Chondrocyte (in vitro differentiated cells): Measurements from ENCODE around the gene HIPK4. TPM values are rescaled to one million over a fixed set of nuclear protein-coding genes. Genes with fewer than 3 reads are reported as not detected.
A peak's percentile ranks its signal among the peaks of the same experiment; 100 is the strongest.

ENCODE experiments used
- DNase-seq: peaks from one replicate; pipeline ENCODE4 v3.0.0; 2021; ENCODE audit warnings: mixed read lengths, low spot score
- H3K27ac Mint-ChIP-seq: one replicate; pipeline ENCODE4 v1.8.0; 2021; ENCODE audit warnings: mild to moderate bottlenecking, moderate library complexity, mixed read lengths; ENCODE audit not compliant: unreplicated experiment
- H3K27me3 Mint-ChIP-seq: 2 replicates; pipeline ENCODE4 v1.8.0; 2021; ENCODE audit warnings: low read depth, mixed read lengths
- H3K36me3 Mint-ChIP-seq: 2 replicates; pipeline ENCODE4 v1.8.0; 2021; ENCODE audit warnings: low read depth, mixed read lengths
- H3K4me1 Mint-ChIP-seq: 2 replicates; pipeline ENCODE4 v1.8.0; 2021; ENCODE audit warnings: low read depth, mild to moderate bottlenecking, mixed read lengths
- H3K4me3 Mint-ChIP-seq: one replicate; pipeline ENCODE4 v1.8.0; 2021; ENCODE audit warnings: mild to moderate bottlenecking, moderate library complexity, mixed read lengths; ENCODE audit not compliant: unreplicated experiment
- H3K9me3 Mint-ChIP-seq: 2 replicates; pipeline ENCODE4 v1.8.0; 2021; ENCODE audit warnings: low read depth, mixed read lengths
- total RNA-seq: library from RNA; stranded (reverse); gene quantifications from 3 replicates; pipeline ENCODE4 v1.2.1, GENCODE V29; 2021
- TF ChIP-seq, protein P1 (sequence below): fragments of 200-600 bp; sonication (generic); IDR thresholded peaks from 2 replicates; pipeline ENCODE4 v1.5.0; 2021; ENCODE audit warnings: antibody characterized with exemption, mild to moderate bottlenecking, moderate library complexity

Gene HIPK4
- total RNA-seq, 1 donor from 2014 or later, result 0.20 TPM

DNA sequence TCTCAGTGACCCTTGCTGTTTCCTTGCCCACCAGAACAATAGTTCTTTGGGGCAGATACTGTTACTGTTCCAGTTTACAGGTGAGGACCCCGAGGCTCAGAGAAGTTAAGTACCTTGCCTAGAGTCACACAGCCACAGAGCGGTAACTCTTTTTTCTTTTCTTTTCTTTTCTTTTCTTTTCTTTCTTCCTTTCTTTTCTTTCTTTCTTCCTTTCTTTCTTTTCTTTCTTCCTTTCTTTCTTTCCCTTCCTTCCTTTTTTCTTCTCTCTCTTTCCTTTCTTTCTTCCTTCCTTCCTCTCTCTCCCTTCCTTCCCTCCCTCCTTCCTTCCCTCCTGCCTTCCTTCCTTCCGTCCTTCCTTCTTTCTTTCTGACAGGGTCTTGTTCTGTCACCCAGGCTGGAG, 28.1 kb upstream of the HIPK4 start:
- no peak overlapping the region for H3K27ac Mint-ChIP-seq
- H3K27me3 Mint-ChIP-seq, result no peaks in the 10 kb centered on the region
- DNase-seq, result no peak
- TF ChIP-seq, protein P1, sequence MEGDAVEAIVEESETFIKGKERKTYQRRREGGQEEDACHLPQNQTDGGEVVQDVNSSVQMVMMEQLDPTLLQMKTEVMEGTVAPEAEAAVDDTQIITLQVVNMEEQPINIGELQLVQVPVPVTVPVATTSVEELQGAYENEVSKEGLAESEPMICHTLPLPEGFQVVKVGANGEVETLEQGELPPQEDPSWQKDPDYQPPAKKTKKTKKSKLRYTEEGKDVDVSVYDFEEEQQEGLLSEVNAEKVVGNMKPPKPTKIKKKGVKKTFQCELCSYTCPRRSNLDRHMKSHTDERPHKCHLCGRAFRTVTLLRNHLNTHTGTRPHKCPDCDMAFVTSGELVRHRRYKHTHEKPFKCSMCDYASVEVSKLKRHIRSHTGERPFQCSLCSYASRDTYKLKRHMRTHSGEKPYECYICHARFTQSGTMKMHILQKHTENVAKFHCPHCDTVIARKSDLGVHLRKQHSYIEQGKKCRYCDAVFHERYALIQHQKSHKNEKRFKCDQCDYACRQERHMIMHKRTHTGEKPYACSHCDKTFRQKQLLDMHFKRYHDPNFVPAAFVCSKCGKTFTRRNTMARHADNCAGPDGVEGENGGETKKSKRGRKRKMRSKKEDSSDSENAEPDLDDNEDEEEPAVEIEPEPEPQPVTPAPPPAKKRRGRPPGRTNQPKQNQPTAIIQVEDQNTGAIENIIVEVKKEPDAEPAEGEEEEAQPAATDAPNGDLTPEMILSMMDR, result no peak
- H3K36me3 Mint-ChIP-seq, result peaks cover 4% of the 10 kb centered on the region
- no peaks in the 10 kb centered on the region for H3K9me3 Mint-ChIP-seq
- no peak overlapping the region for H3K4me3 Mint-ChIP-seq
- peaks cover 46% of the 10 kb centered on the region for H3K4me1 Mint-ChIP-seq

DNA sequence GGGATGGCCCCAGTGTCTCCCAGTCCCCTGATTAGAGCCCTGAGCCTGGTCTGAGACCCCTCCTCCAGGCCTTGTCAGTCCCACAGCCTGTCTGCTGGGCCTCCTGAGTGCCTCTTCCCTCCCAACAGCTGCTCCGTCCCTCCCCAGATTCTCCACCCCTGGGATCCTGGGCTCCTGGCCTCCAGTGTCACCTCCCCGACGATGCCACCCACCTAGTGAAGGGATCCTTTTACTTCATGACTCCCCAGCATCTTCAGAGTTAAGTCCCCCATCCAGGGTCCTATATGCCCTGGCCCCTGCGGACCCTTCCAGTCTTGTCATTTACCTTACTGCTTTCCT, 27.6 kb upstream of the HIPK4 start:
- Mint-ChIP-seq H3K9me3 (no peaks in the 10 kb centered on the region), H3K4me1 (peaks cover 45% of the 10 kb centered on the region)
- DNase-seq, result no peak

DNA sequence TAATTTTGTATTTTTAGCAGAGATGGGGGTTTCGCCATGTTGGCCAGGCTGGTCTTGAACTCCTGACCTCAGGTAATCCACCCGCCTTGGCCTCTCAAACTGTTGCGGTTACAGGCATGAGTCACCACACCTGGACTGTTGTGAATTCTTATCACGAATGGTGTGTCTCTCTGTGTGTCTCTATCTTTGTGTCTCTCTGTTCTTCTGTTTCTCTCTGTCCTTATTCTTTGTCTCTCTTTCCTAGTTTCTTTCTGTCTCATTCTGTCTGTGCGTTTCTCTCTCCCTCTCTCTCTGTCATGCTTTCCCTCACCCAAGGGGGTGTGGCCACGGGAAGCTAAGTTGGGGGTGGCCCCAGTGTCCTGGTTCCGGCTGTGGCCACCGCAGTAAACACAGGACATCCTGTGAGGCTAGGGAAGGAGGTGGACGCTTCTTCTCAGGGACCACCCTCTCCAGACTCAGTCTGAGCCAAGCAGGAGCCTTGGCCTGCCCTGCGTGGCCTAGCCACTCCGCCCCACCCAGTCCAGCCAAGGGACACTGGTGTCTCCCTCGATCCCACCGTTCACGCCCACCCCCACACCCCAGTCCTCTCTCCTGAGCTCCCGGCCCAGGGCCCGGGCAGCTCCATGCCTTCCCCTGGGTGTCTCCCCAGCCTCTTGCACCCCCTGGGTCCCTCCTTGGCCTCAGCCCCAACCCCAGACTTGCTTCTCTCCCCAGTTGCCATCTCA, 27.1 kb upstream of the HIPK4 start:
- DNase-seq, result no peak
- TF ChIP-seq, protein P1, result no peak
- no peaks in the 10 kb centered on the region for H3K27me3 Mint-ChIP-seq
- H3K4me3 Mint-ChIP-seq, result no peak overlapping the region
- no peaks in the 10 kb centered on the region for H3K36me3 Mint-ChIP-seq
- peaks cover 40% of the 10 kb centered on the region for H3K4me1 Mint-ChIP-seq
- H3K27ac Mint-ChIP-seq, result peak overlapping the region; percentile 68
- no peaks in the 10 kb centered on the region for H3K9me3 Mint-ChIP-seq

More for the DNA sequence above, 27.6 kb upstream of the HIPK4 start:
- no peak overlapping the region for H3K27ac Mint-ChIP-seq
- H3K27me3 Mint-ChIP-seq, result no peaks in the 10 kb centered on the region
- H3K4me3 Mint-ChIP-seq, result no peak overlapping the region
- H3K36me3 Mint-ChIP-seq, result peaks cover 4% of the 10 kb centered on the region
- TF ChIP-seq, protein P1, result no peak

DNA sequence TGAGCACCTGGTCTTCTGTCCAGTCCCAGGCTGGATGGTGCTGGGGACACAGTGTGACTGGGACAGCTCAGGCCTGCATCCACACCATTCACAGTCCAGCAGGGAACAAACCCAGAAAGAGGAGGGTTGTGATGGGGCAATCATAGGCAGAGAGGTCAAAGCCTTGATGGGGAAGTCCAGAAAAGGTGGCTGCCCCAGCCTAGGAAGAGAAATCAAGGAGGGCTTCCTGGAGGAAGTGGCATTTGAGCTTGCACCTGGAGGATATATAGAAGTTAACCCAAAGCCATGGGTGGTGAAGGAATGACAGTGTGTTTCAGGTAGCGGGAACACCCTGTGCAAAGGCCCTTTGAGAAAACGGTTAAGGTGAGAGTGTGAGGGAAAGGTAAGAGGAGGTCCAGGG, 25.8 kb upstream of the HIPK4 start:
- peaks cover 43% of the 10 kb centered on the region for H3K4me1 Mint-ChIP-seq
- no peaks in the 10 kb centered on the region for H3K9me3 Mint-ChIP-seq
- peak overlapping the region; percentile 2 for H3K27ac Mint-ChIP-seq
- DNase-seq, result no peak
- H3K4me3 Mint-ChIP-seq, result no peak overlapping the region
- no peaks in the 10 kb centered on the region for H3K27me3 Mint-ChIP-seq
- TF ChIP-seq, protein P1, result no peak
- no peaks in the 10 kb centered on the region for H3K36me3 Mint-ChIP-seq

DNA sequence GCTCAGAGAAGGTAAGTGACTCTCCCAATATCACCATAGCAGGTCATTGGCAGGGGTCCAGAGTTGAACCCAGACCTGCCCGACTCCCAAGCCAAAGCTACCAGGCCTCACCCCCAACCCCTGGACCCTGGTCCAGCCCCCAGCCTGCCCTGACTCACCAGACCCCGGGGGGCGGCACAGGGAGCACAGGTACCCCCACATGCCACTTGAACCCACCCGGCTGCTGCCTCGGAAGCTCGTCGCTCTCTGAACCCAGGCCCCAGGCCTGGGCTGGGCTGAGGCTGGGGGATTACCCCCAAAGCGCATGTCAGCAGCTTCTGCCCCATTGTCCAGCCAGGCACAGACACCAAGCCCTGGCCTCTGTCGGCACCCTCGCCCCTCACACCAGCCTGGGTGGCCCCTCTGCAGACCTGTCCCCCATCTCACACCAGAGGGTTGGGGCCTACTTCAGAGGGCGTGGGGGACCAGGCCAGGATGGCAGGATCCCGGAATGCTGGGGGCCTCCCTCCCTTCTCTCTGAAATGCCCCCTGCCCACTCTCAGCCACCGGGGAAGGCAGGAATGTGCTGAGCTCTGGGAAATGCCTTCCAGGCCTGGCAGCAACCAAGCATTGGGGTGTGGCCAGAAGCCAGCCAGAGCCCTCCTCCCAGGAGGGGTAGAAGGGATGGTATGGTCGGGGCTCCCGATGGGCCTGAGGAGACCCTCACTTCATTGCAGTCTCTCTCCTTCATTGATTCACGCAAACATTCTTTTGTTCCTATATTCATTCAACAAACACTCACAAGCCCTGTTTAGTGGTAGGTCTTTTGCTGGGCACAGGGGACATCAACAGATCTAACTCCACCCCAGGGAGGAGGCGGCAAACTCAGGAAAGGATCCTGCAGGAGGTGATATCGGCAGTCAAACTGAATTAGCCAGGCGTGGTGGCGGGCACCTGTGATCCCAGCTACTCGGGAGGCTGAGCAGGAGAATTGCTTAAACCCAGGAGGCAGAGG, 24.9 kb upstream of the HIPK4 start:
- DNase-seq, result no peak
- Mint-ChIP-seq H3K36me3 (no peaks in the 10 kb centered on the region), H3K4me1 (peaks cover 40% of the 10 kb centered on the region), H3K27me3 (no peaks in the 10 kb centered on the region), H3K9me3 (no peaks in the 10 kb centered on the region), H3K27ac (no peak overlapping the region), H3K4me3 (no peak overlapping the region)
- TF ChIP-seq, protein P1, result no peak
